WTC11 (cell line): ENCODE measurements around the gene TEX261. TPM values are rescaled to one million over a fixed set of nuclear protein-coding genes. Genes with fewer than 3 reads are reported as not detected.
A peak's percentile ranks its signal among the peaks of the same experiment; 100 is the strongest.

ENCODE experiments used
- ATAC-seq: fragments of 200-7000 bp; cut with Tn5 transposase; 2 replicates; pipeline ENCODE4 v1.10.0; 2021; ENCODE audit warnings: mild to moderate bottlenecking, moderate library complexity
- CTCF ChIA-PET: fragments of 300-600 bp; sonication (Branson Sonifier 250); formaldehyde crosslinking; loops from one replicate; lab custom pipeline; 2021; ENCODE audit warnings: antibody characterized with exemption; lab: Charles Lee
- POLR2A ChIA-PET: fragments of 350-600 bp; sonication (Branson Sonifier 250); formaldehyde crosslinking; loops from one replicate; lab custom pipeline; 2021; ENCODE audit warnings: antibody characterized with exemption; lab: Charles Lee
- DNase-seq: peaks from one replicate; pipeline ENCODE4 v3.0.0; 2021; ENCODE audit warnings: low spot score
- H3K27ac Mint-ChIP-seq: 2 replicates; pipeline ENCODE4 v1.8.0; 2021; ENCODE audit warnings: mixed read lengths
- H3K27me3 Mint-ChIP-seq: 2 replicates; pipeline ENCODE4 v1.8.0; 2021; ENCODE audit warnings: low read depth, mild to moderate bottlenecking, moderate library complexity, mixed read lengths
- H3K36me3 Mint-ChIP-seq: 2 replicates; pipeline ENCODE4 v1.8.0; 2021; ENCODE audit warnings: mixed read lengths
- H3K4me1 Mint-ChIP-seq: 2 replicates; pipeline ENCODE4 v1.8.0; 2022; ENCODE audit warnings: mixed read lengths
- H3K4me3 Mint-ChIP-seq: 2 replicates; pipeline ENCODE4 v1.8.0; 2021; ENCODE audit warnings: mild to moderate bottlenecking, moderate library complexity, mixed read lengths
- H3K9me3 Mint-ChIP-seq: 2 replicates; pipeline ENCODE4 v1.8.0; 2021; ENCODE audit warnings: mixed read lengths
- CREM ChIP-seq: sonication (generic); formaldehyde crosslinking; IDR thresholded peaks from 2 replicates; pipeline ENCODE4 v1.8.1; 2022; ENCODE audit warnings: mild to moderate bottlenecking, missing genetic modification reagents, moderate library complexity
- ELF4 ChIP-seq: sonication (generic); formaldehyde crosslinking; IDR thresholded peaks from 2 replicates; pipeline ENCODE4 v1.8.1; 2022; ENCODE audit warnings: low read depth, mild to moderate bottlenecking, moderate library complexity, missing genetic modification reagents
- EMX1 ChIP-seq: fragments of 250-450 bp; sonication (Bioruptor Pico); IDR thresholded peaks from 2 replicates; pipeline ENCODE4 v1.8.0; 2021; ENCODE audit warnings: mild to moderate bottlenecking
- ETV6 ChIP-seq: sonication (generic); formaldehyde crosslinking; IDR thresholded peaks from 2 replicates; pipeline ENCODE4 v1.8.1; 2022; ENCODE audit warnings: mild to moderate bottlenecking, missing genetic modification reagents
- GRHL2 ChIP-seq: fragments of 250-450 bp; sonication (Bioruptor Pico); IDR thresholded peaks from 2 replicates; pipeline ENCODE4 v1.8.0; 2022; ENCODE audit warnings: mild to moderate bottlenecking, moderate library complexity; ENCODE audit not compliant: insufficient replicate concordance, severe bottlenecking
- HMGA2 ChIP-seq: fragments of 250-450 bp; sonication (Bioruptor Pico); IDR thresholded peaks from 2 replicates; pipeline ENCODE4 v1.4.0; 2021; ENCODE audit warnings: mild to moderate bottlenecking, moderate library complexity
- JUN ChIP-seq: sonication (generic); formaldehyde crosslinking; IDR thresholded peaks from 2 replicates; pipeline ENCODE4 v1.8.0; 2023; ENCODE audit warnings: mild to moderate bottlenecking, missing genetic modification reagents
- KAT7 ChIP-seq: sonication (generic); formaldehyde crosslinking; IDR thresholded peaks from 2 replicates; pipeline ENCODE4 v1.8.1; 2023; ENCODE audit warnings: missing genetic modification reagents, mild to moderate bottlenecking, borderline replicate concordance
- MYBL2 ChIP-seq: sonication (generic); formaldehyde crosslinking; IDR thresholded peaks from 2 replicates; pipeline ENCODE4 v1.8.1; 2023; ENCODE audit warnings: mild to moderate bottlenecking, moderate library complexity, missing genetic modification reagents
- NFYB ChIP-seq: sonication (generic); formaldehyde crosslinking; conservative IDR thresholded peaks from 2 replicates; pipeline ENCODE4 v1.8.0; 2022; ENCODE audit warnings: low read depth, missing genetic modification reagents
- NR2C2 ChIP-seq: sonication (generic); formaldehyde crosslinking; IDR thresholded peaks from 2 replicates; pipeline ENCODE4 v1.8.0; 2022; ENCODE audit warnings: mild to moderate bottlenecking, missing genetic modification reagents
- NR3C1 ChIP-seq: sonication (generic); formaldehyde crosslinking; conservative IDR thresholded peaks from 2 replicates; pipeline ENCODE4 v1.8.1; 2023; ENCODE audit warnings: low read depth, mild to moderate bottlenecking, missing genetic modification reagents
- OVOL2 ChIP-seq: fragments of 250-450 bp; sonication (Bioruptor Pico); IDR thresholded peaks from 2 replicates; pipeline ENCODE4 v1.9.0; 2021; ENCODE audit warnings: mild to moderate bottlenecking, borderline replicate concordance
- SMAD3 ChIP-seq: sonication (generic); formaldehyde crosslinking; IDR thresholded peaks from 2 replicates; pipeline ENCODE4 v1.8.0; 2022; ENCODE audit warnings: missing genetic modification reagents, mild to moderate bottlenecking, borderline replicate concordance
- SP1 ChIP-seq: sonication (generic); formaldehyde crosslinking; conservative IDR thresholded peaks from 2 replicates; pipeline ENCODE4 v1.8.1; 2022; ENCODE audit warnings: missing genetic modification reagents
- TCF7 ChIP-seq: sonication (generic); formaldehyde crosslinking; IDR thresholded peaks from 2 replicates; pipeline ENCODE4 v1.8.0; 2022; ENCODE audit warnings: mild to moderate bottlenecking, low read depth, missing genetic modification reagents, moderate library complexity
- TEAD1 ChIP-seq: sonication (generic); formaldehyde crosslinking; IDR thresholded peaks from 2 replicates; pipeline ENCODE4 v1.8.0; 2022; ENCODE audit warnings: mild to moderate bottlenecking, missing genetic modification reagents
- TEAD4 ChIP-seq: sonication (generic); formaldehyde crosslinking; IDR thresholded peaks from 2 replicates; pipeline ENCODE4 v1.8.0; 2022; ENCODE audit warnings: mild to moderate bottlenecking, missing genetic modification reagents
- ZNF219 ChIP-seq: sonication (generic); formaldehyde crosslinking; IDR thresholded peaks from 2 replicates; pipeline ENCODE4 v1.8.0; 2023; ENCODE audit warnings: missing genetic modification reagents, mild to moderate bottlenecking, borderline replicate concordance
- ZNF396 ChIP-seq: fragments of 250-450 bp; sonication (Bioruptor Pico); IDR thresholded peaks from 2 replicates; pipeline ENCODE4 v1.8.0; 2021; ENCODE audit warnings: mild to moderate bottlenecking, moderate library complexity, borderline replicate concordance
- total RNA-seq: library from RNA; stranded (reverse); gene quantifications from 3 replicates; pipeline ENCODE4 v1.2.3, GENCODE V29; 2021
- TF ChIP-seq, protein P1 (sequence below): sonication (generic); formaldehyde crosslinking; IDR thresholded peaks from 2 replicates; pipeline ENCODE4 v1.8.1; 2022; ENCODE audit warnings: low read depth, missing genetic modification reagents, borderline replicate concordance
- TF ChIP-seq, protein P2 (sequence below): sonication (generic); formaldehyde crosslinking; IDR thresholded peaks from 2 replicates; pipeline ENCODE4 v1.8.0; 2022; ENCODE audit warnings: mild to moderate bottlenecking, missing genetic modification reagents
- TF ChIP-seq, protein P3 (sequence below): sonication (generic); formaldehyde crosslinking; IDR thresholded peaks from 2 replicates; pipeline ENCODE4 v1.8.0; 2022; ENCODE audit warnings: missing genetic modification reagents
- TF ChIP-seq, protein P4 (sequence below): sonication (generic); formaldehyde crosslinking; IDR thresholded peaks from 2 replicates; pipeline ENCODE4 v1.8.0; 2022; ENCODE audit warnings: mild to moderate bottlenecking, missing genetic modification reagents
- TF ChIP-seq, protein P5 (sequence below): fragments of 200-600 bp; IDR thresholded peaks from 2 replicates; pipeline ENCODE4 v1.8.0; 2022; ENCODE audit warnings: antibody characterized with exemption

TEX261 gene
- total RNA-seq, 1 experiment from 2014 or later, result 18.3 TPM

DNA sequence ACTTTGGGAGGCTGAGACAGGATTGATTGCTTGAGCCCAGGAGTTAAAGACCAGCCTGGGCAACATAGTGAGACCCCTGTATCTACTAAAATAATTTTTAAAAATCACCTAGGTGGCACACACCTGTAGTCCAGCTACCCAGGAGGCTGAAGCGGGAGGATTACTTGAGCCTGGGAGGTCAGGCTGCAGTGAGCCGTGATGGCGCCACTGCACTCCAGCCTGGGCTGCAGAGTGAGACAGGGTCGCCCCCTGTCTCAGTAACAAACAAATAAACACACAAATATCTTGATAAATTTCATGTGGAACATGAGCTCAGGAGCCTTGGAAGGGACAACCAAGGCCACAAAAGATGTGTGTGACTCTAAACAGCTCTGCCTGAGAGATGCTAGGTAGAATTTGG is 28.0 kb downstream of the TEX261 start (continued):
- TF ChIP-seq, protein P1, sequence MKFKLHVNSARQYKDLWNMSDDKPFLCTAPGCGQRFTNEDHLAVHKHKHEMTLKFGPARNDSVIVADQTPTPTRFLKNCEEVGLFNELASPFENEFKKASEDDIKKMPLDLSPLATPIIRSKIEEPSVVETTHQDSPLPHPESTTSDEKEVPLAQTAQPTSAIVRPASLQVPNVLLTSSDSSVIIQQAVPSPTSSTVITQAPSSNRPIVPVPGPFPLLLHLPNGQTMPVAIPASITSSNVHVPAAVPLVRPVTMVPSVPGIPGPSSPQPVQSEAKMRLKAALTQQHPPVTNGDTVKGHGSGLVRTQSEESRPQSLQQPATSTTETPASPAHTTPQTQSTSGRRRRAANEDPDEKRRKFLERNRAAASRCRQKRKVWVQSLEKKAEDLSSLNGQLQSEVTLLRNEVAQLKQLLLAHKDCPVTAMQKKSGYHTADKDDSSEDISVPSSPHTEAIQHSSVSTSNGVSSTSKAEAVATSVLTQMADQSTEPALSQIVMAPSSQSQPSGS (CRISPR knock-in tag), result no peak
- no peak for TF ChIP-seq SMAD3
- TF ChIP-seq, all 79 proteins: peak for 0

DNA sequence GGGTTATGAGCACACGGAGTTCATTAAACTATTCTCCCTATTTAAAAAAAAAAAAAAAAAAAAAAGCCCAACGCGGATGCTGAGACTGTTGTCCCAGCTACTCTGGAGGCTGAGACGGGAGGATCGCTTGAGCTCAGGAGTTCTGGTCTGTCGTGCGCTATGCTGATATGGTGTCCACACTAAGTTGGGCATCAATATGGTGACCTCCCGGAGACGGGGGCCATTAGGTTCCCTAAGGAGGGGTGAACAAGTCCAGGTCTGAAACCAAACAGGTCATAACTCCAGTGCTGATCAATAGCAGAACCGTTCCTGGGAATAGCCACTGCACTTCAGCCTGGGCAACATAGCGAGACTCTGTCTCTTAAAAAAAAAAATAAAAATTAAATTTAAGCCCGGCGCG is 29.2 kb downstream of the TEX261 start:
- peak overlapping the region; percentile 63 for H3K4me3 Mint-ChIP-seq
- H3K27ac Mint-ChIP-seq, result no peak overlapping the region
- POLR2A ChIA-PET, result interaction anchor here (0.7 kb wide), 1 partner anchor 441 kb away, joined by 3 read pairs; no protein-coding TSS in a partner anchor
- no peak for TF ChIP-seq GRHL2
- TF ChIP-seq ZNF396 (CRISPR knock-in tag), result no peak
- no peak for TF ChIP-seq NR2C2 (CRISPR knock-in tag)
- TF ChIP-seq ELF4 (CRISPR knock-in tag), result no peak
- TF ChIP-seq NFYB, result no peak
- TF ChIP-seq CREM, result no peak
- TF ChIP-seq, all 79 proteins: peak for 0
- H3K9me3 Mint-ChIP-seq, result no peaks in the 10 kb centered on the region
- no peak for ATAC-seq
- peaks cover 3% of the 10 kb centered on the region for H3K4me1 Mint-ChIP-seq
- no peak for DNase-seq
- CTCF ChIA-PET, result interaction anchor here (0.9 to 8.5 kb wide), 16 partner anchors 9 to 116 kb away, joined by 3 to 159 read pairs (median 6); partner anchors contain the start of genes ANKRD53 and NAGK
- no peaks in the 10 kb centered on the region for H3K36me3 Mint-ChIP-seq
- H3K27me3 Mint-ChIP-seq, result peaks cover 95% of the 10 kb centered on the region

DNA sequence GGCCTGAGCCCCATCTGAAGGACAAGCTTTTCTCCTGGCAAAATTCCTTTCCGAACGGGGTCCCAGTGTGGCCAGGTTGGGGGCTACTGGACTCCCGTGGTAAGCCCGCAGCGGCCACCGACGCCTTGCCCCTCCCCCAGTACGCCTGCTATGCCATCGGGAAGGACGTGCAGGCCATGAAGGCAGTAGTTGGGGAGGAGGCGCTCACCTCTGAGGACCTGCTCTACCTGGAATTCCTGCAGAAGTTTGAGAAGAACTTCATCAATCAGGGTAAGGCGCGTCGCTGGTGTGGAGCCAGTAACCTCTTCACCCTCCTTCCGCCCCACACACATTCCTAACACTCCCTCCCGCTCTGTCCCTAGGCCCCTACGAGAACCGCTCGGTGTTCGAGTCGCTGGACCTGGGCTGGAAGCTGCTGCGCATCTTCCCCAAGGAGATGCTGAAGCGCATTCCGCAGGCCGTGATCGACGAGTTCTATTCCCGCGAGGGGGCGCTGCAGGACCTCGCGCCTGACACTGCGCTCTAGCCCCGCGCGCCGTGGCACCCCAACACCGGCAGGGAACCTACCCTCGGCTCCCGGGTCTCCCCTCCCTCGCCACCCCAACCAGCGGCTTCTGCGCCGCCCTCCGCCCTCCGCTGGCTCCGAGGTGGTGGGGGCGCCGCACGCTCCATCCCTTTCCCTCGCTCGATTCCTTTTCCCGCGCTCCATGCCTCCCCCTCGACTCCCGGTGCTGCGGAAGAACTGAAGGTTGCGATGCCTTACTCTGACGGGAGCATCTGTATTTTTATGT is 29.9 kb downstream of the TEX261 start:
- no peaks in the 10 kb centered on the region for H3K36me3 Mint-ChIP-seq
- no peaks in the 10 kb centered on the region for H3K9me3 Mint-ChIP-seq
- ATAC-seq (peak; percentile 79), DNase-seq (peak; percentile 87)
- H3K27ac Mint-ChIP-seq, result no peak overlapping the region
- CTCF ChIA-PET, result interaction anchor here (0.6 to 8.5 kb wide), 17 partner anchors 9 to 265 kb away, joined by 3 to 159 read pairs (median 5); partner anchors contain the start of genes ANKRD53, ATP6V1B1 and NAGK
- peak overlapping the region; percentile 63 for H3K4me3 Mint-ChIP-seq
- POLR2A ChIA-PET, result interaction anchor here (0.7 kb wide), 1 partner anchor 440 kb away, joined by 3 read pairs; no protein-coding TSS in a partner anchor
- peaks cover 3% of the 10 kb centered on the region for H3K4me1 Mint-ChIP-seq
- H3K27me3 Mint-ChIP-seq, result peaks cover 88% of the 10 kb centered on the region
- TF ChIP-seq TEAD1, result peak; percentile 28; the same call in 1 of the 2 replicates
- TF ChIP-seq, protein P2, sequence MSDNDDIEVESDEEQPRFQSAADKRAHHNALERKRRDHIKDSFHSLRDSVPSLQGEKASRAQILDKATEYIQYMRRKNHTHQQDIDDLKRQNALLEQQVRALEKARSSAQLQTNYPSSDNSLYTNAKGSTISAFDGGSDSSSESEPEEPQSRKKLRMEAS (CRISPR knock-in tag), result peak; percentile 71; the same call in 1 of the 2 replicates
- no peak for TF ChIP-seq OVOL2 (CRISPR knock-in tag)
- peak; percentile 52 for TF ChIP-seq SP1 (CRISPR knock-in tag)
- no peak for TF ChIP-seq JUN (CRISPR knock-in tag)
- TF ChIP-seq MYBL2, result no peak
- TF ChIP-seq KAT7, result no peak
- no peak for TF ChIP-seq NFYB
- TF ChIP-seq TCF7 (CRISPR knock-in tag), result no peak
- TF ChIP-seq, protein P3, sequence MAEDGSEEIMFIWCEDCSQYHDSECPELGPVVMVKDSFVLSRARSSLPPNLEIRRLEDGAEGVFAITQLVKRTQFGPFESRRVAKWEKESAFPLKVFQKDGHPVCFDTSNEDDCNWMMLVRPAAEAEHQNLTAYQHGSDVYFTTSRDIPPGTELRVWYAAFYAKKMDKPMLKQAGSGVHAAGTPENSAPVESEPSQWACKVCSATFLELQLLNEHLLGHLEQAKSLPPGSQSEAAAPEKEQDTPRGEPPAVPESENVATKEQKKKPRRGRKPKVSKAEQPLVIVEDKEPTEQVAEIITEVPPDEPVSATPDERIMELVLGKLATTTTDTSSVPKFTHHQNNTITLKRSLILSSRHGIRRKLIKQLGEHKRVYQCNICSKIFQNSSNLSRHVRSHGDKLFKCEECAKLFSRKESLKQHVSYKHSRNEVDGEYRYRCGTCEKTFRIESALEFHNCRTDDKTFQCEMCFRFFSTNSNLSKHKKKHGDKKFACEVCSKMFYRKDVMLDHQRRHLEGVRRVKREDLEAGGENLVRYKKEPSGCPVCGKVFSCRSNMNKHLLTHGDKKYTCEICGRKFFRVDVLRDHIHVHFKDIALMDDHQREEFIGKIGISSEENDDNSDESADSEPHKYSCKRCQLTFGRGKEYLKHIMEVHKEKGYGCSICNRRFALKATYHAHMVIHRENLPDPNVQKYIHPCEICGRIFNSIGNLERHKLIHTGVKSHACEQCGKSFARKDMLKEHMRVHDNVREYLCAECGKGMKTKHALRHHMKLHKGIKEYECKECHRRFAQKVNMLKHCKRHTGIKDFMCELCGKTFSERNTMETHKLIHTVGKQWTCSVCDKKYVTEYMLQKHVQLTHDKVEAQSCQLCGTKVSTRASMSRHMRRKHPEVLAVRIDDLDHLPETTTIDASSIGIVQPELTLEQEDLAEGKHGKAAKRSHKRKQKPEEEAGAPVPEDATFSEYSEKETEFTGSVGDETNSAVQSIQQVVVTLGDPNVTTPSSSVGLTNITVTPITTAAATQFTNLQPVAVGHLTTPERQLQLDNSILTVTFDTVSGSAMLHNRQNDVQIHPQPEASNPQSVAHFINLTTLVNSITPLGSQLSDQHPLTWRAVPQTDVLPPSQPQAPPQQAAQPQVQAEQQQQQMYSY (CRISPR knock-in tag), result no peak
- TF ChIP-seq ETV6 (CRISPR knock-in tag), result peak; percentile 72; the same call in 1 of the 2 replicates
- TF ChIP-seq, protein P4, sequence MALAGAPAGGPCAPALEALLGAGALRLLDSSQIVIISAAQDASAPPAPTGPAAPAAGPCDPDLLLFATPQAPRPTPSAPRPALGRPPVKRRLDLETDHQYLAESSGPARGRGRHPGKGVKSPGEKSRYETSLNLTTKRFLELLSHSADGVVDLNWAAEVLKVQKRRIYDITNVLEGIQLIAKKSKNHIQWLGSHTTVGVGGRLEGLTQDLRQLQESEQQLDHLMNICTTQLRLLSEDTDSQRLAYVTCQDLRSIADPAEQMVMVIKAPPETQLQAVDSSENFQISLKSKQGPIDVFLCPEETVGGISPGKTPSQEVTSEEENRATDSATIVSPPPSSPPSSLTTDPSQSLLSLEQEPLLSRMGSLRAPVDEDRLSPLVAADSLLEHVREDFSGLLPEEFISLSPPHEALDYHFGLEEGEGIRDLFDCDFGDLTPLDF (CRISPR knock-in tag), result no peak
- no peak for TF ChIP-seq ZNF219 (CRISPR knock-in tag)
- TF ChIP-seq, protein P5, sequence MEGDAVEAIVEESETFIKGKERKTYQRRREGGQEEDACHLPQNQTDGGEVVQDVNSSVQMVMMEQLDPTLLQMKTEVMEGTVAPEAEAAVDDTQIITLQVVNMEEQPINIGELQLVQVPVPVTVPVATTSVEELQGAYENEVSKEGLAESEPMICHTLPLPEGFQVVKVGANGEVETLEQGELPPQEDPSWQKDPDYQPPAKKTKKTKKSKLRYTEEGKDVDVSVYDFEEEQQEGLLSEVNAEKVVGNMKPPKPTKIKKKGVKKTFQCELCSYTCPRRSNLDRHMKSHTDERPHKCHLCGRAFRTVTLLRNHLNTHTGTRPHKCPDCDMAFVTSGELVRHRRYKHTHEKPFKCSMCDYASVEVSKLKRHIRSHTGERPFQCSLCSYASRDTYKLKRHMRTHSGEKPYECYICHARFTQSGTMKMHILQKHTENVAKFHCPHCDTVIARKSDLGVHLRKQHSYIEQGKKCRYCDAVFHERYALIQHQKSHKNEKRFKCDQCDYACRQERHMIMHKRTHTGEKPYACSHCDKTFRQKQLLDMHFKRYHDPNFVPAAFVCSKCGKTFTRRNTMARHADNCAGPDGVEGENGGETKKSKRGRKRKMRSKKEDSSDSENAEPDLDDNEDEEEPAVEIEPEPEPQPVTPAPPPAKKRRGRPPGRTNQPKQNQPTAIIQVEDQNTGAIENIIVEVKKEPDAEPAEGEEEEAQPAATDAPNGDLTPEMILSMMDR, result peak; percentile 72
- 0 out of 2 replicates have a peak, but pooled peaks have one; percentile 10 for TF ChIP-seq TEAD4 (CRISPR knock-in tag)
- no peak for TF ChIP-seq GRHL2
- no peak for TF ChIP-seq NR3C1 (CRISPR knock-in tag)
- TF ChIP-seq HMGA2 (CRISPR knock-in tag), result no peak
- TF ChIP-seq EMX1 (CRISPR knock-in tag), result no peak
